K562 (cell line): ENCODE data around the gene TOX2. TPM values are rescaled to one million over a fixed set of nuclear protein-coding genes. Genes with fewer than 3 reads are reported as not detected.

Experiments used
- HSF4 ChIP-seq: fragments of 250-450 bp; sonication (Bioruptor Pico); IDR thresholded peaks from 2 replicates; pipeline ENCODE4 v2.1.2; 2022; ENCODE audit warnings: mild to moderate bottlenecking, moderate library complexity, borderline replicate concordance
- SETDB1 ChIP-seq: IDR thresholded peaks from one replicate; pipeline ENCODE4 v1.6.1; 2012; ENCODE audit warnings: low read length, control low read depth, inconsistent platforms
- TEAD4 ChIP-seq, 2 experiments: sonication (generic) in 1 of 2; formaldehyde crosslinking in 1 of 2; IDR thresholded peaks; 2 replicates each; pipeline versions ENCODE4 v1.6.1 to v1.8.0; 2012 to 2022; ENCODE audit warnings: borderline replicate concordance in 1 of 2, inconsistent platforms in 1 of 2, low read length in 1 of 2, mild to moderate bottlenecking in 1 of 2, missing genetic modification reagents in 1 of 2
- ZNF224 ChIP-seq: sonication (generic); formaldehyde crosslinking; IDR thresholded peaks from 2 replicates; pipeline ENCODE4 v1.8.0; 2022; ENCODE audit warnings: mild to moderate bottlenecking, missing genetic modification reagents
- ZNF311 ChIP-seq: fragments of 250-450 bp; sonication (Bioruptor Pico); IDR thresholded peaks from 2 replicates; pipeline ENCODE4 v1.4.0; 2020; ENCODE audit warnings: mild to moderate bottlenecking, moderate library complexity
- ZNF41 ChIP-seq: fragments of 250-450 bp; sonication (Bioruptor Pico); conservative IDR thresholded peaks from 2 replicates; pipeline ENCODE4 v1.4.0; 2020; ENCODE audit warnings: mild to moderate bottlenecking
- ZNF79 ChIP-seq: fragments of 250-450 bp; sonication (Bioruptor Pico); IDR thresholded peaks from 2 replicates; pipeline ENCODE4 v1.4.0; 2020; ENCODE audit warnings: low read depth, mild to moderate bottlenecking, moderate library complexity
- polyA plus RNA-seq, 8 experiments: library from polyadenylated mRNA; depleted of rRNA in 4 of 8; stranded (reverse) in 5 of 8; unstranded in 3 of 8; fragments of >200 nt; fragmentation: Nextera tagmentation in 2 of 8; fragmentation: Illumina TruSeq in 1 of 8; extraction: Ambion mirVana in 2 of 8; extraction: Trizol in 1 of 8; gene quantifications; 2 replicates each; pipeline versions ENCODE4 v1.2.1 to v1.2.3, GENCODE V29; 2011 to 2014; ENCODE audit warnings: inconsistent platforms in 1 of 8, missing spikeins in 1 of 8
- total RNA-seq, 7 experiments: library from RNA; depleted of rRNA in 6 of 7; stranded (reverse); fragments of >200 nt in 6 of 7; fragmentation: Illumina TruSeq in 2 of 7; extraction: Trizol in 2 of 7; gene quantifications; 2 replicates each; pipeline versions ENCODE4 v1.2.1 to v1.2.3, GENCODE V29; 2011 to 2021; ENCODE audit warnings: low replicate concordance in 1 of 7
- TF ChIP-seq, protein P1 (sequence below): fragments of 450-650 bp; IDR thresholded peaks from 2 replicates; pipeline ENCODE4 v1.6.1; 2016; ENCODE audit warnings: mild to moderate bottlenecking, moderate library complexity
- TF ChIP-seq, protein P2 (sequence below): sonication (generic); formaldehyde crosslinking; IDR thresholded peaks from 2 replicates; pipeline ENCODE4 v1.8.1; 2023; ENCODE audit warnings: mild to moderate bottlenecking, missing genetic modification reagents, moderate library complexity
- TF ChIP-seq, protein P3 (sequence below): fragments of 250-450 bp; sonication (Bioruptor Pico); IDR thresholded peaks from 2 replicates; pipeline ENCODE4 v1.4.0; 2020

The TOX2 gene
- total and polyA plus RNA-seq, 9 of the 15 experiments (the other 6 are each of a cell fraction or from before 2014, with no cell fraction given) = not detected

DNA sequence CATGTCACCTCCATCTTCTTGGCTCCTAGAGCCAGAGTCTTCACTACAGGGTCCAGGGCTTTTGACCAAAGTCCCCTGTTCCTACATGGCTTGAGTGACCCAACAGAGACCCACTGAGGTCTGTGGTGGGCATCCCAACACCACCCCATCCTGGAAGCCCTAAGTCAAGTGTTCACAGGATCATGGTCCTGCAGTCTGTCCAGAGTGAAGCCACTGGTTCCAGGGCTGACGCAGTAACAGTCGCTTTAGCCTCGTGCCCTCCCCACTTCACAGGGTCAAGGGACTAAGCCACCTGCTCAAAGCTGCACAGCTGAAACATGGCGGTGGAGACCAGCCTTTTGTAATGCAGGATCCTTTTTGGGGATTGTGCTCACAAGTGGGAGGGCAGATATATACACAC lies 138.4 kb downstream of the TOX2 start (continued):
- TF ChIP-seq TEAD4 (IDR thresholded peaks at IDR 0.05; ENCODE audit: low read length) = no peak
- no peak for TF ChIP-seq TEAD4 (CRISPR knock-in tag; IDR thresholded peaks at IDR 0.05; ENCODE audit: borderline replicate concordance)
- no peak for TF ChIP-seq ZNF79
- no peak for TF ChIP-seq HSF4
- TF ChIP-seq, protein P1, sequence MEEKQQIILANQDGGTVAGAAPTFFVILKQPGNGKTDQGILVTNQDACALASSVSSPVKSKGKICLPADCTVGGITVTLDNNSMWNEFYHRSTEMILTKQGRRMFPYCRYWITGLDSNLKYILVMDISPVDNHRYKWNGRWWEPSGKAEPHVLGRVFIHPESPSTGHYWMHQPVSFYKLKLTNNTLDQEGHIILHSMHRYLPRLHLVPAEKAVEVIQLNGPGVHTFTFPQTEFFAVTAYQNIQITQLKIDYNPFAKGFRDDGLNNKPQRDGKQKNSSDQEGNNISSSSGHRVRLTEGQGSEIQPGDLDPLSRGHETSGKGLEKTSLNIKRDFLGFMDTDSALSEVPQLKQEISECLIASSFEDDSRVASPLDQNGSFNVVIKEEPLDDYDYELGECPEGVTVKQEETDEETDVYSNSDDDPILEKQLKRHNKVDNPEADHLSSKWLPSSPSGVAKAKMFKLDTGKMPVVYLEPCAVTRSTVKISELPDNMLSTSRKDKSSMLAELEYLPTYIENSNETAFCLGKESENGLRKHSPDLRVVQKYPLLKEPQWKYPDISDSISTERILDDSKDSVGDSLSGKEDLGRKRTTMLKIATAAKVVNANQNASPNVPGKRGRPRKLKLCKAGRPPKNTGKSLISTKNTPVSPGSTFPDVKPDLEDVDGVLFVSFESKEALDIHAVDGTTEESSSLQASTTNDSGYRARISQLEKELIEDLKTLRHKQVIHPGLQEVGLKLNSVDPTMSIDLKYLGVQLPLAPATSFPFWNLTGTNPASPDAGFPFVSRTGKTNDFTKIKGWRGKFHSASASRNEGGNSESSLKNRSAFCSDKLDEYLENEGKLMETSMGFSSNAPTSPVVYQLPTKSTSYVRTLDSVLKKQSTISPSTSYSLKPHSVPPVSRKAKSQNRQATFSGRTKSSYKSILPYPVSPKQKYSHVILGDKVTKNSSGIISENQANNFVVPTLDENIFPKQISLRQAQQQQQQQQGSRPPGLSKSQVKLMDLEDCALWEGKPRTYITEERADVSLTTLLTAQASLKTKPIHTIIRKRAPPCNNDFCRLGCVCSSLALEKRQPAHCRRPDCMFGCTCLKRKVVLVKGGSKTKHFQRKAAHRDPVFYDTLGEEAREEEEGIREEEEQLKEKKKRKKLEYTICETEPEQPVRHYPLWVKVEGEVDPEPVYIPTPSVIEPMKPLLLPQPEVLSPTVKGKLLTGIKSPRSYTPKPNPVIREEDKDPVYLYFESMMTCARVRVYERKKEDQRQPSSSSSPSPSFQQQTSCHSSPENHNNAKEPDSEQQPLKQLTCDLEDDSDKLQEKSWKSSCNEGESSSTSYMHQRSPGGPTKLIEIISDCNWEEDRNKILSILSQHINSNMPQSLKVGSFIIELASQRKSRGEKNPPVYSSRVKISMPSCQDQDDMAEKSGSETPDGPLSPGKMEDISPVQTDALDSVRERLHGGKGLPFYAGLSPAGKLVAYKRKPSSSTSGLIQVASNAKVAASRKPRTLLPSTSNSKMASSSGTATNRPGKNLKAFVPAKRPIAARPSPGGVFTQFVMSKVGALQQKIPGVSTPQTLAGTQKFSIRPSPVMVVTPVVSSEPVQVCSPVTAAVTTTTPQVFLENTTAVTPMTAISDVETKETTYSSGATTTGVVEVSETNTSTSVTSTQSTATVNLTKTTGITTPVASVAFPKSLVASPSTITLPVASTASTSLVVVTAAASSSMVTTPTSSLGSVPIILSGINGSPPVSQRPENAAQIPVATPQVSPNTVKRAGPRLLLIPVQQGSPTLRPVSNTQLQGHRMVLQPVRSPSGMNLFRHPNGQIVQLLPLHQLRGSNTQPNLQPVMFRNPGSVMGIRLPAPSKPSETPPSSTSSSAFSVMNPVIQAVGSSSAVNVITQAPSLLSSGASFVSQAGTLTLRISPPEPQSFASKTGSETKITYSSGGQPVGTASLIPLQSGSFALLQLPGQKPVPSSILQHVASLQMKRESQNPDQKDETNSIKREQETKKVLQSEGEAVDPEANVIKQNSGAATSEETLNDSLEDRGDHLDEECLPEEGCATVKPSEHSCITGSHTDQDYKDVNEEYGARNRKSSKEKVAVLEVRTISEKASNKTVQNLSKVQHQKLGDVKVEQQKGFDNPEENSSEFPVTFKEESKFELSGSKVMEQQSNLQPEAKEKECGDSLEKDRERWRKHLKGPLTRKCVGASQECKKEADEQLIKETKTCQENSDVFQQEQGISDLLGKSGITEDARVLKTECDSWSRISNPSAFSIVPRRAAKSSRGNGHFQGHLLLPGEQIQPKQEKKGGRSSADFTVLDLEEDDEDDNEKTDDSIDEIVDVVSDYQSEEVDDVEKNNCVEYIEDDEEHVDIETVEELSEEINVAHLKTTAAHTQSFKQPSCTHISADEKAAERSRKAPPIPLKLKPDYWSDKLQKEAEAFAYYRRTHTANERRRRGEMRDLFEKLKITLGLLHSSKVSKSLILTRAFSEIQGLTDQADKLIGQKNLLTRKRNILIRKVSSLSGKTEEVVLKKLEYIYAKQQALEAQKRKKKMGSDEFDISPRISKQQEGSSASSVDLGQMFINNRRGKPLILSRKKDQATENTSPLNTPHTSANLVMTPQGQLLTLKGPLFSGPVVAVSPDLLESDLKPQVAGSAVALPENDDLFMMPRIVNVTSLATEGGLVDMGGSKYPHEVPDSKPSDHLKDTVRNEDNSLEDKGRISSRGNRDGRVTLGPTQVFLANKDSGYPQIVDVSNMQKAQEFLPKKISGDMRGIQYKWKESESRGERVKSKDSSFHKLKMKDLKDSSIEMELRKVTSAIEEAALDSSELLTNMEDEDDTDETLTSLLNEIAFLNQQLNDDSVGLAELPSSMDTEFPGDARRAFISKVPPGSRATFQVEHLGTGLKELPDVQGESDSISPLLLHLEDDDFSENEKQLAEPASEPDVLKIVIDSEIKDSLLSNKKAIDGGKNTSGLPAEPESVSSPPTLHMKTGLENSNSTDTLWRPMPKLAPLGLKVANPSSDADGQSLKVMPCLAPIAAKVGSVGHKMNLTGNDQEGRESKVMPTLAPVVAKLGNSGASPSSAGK = no peak
- TF ChIP-seq, protein P2, sequence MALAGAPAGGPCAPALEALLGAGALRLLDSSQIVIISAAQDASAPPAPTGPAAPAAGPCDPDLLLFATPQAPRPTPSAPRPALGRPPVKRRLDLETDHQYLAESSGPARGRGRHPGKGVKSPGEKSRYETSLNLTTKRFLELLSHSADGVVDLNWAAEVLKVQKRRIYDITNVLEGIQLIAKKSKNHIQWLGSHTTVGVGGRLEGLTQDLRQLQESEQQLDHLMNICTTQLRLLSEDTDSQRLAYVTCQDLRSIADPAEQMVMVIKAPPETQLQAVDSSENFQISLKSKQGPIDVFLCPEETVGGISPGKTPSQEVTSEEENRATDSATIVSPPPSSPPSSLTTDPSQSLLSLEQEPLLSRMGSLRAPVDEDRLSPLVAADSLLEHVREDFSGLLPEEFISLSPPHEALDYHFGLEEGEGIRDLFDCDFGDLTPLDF (CRISPR knock-in tag) = no peak
- no peak for TF ChIP-seq ZNF224
- no peak for TF ChIP-seq ZNF41
- TF ChIP-seq, protein P3, sequence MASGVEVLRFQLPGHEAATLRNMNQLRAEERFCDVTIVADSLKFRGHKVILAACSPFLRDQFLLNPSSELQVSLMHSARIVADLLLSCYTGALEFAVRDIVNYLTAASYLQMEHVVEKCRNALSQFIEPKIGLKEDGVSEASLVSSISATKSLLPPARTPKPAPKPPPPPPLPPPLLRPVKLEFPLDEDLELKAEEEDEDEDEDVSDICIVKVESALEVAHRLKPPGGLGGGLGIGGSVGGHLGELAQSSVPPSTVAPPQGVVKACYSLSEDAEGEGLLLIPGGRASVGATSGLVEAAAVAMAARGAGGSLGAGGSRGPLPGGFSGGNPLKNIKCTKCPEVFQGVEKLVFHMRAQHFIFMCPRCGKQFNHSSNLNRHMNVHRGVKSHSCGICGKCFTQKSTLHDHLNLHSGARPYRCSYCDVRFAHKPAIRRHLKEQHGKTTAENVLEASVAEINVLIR = no peak
- no peak for TF ChIP-seq SETDB1
- TF ChIP-seq ZNF311 (CRISPR knock-in tag) = no peak
- TF ChIP-seq, all 486 proteins: peak for 0
